DMS79 (cell line): ENCODE data around the gene MESD.
A peak's percentile ranks its signal among the peaks of the same experiment; 100 is the strongest.

Source experiments
- DNase-seq: peaks from one replicate; lab custom pipeline; 2025; lab: John Stamatoyannopoulos, UW

Gene MESD

GRCh38 chr15:80937718-80938117 lies 51.9 kb downstream of the MESD start:
- no peak for DNase-seq

- no peak for DNase-seq
Observed at GRCh38 chr15:80936288-80937078, 53.1 kb downstream of the MESD start.

GRCh38 chr15:80934761-80935221 lies 54.8 kb downstream of the MESD start:
- DNase-seq: no peak

- DNase-seq: no peak
Observed at GRCh38 chr15:80932989-80933388, 56.6 kb downstream of the MESD start.

- no peak for DNase-seq
Observed at GRCh38 chr15:80932513-80932815, 57.2 kb downstream of the MESD start.

GRCh38 chr15:80931721-80932512 lies 57.7 kb downstream of the MESD start:
- DNase-seq: no peak

- no peak for DNase-seq
Observed at GRCh38 chr15:80931191-80931590, 58.4 kb downstream of the MESD start.

- DNase-seq: no peak
Observed at GRCh38 chr15:80929689-80930088, 59.9 kb downstream of the MESD start.

GRCh38 chr15:80929225-80929624 lies 60.4 kb downstream of the MESD start:
- DNase-seq: no peak

GRCh38 chr15:80926126-80926525 lies 63.5 kb downstream of the MESD start:
- no peak for DNase-seq

GRCh38 chr15:80925597-80926059 lies 64.0 kb downstream of the MESD start:
- no peak for DNase-seq

GRCh38 chr15:80924278-80924677 lies 65.3 kb downstream of the MESD start:
- DNase-seq: no peak

- no peak for DNase-seq
Observed at GRCh38 chr15:80923668-80924067, 66.0 kb downstream of the MESD start.

GRCh38 chr15:80921736-80922410 lies 67.7 kb downstream of the MESD start:
- DNase-seq: no peak

GRCh38 chr15:80920271-80920699 lies 69.3 kb downstream of the MESD start:
- DNase-seq: no peak

GRCh38 chr15:80918196-80918783 lies 71.3 kb downstream of the MESD start:
- DNase-seq: no peak

- DNase-seq: no peak
Observed at GRCh38 chr15:80916056-80916455, 73.6 kb downstream of the MESD start.

- DNase-seq: no peak
Observed at GRCh38 chr15:80915472-80915871, 74.1 kb downstream of the MESD start.

GRCh38 chr15:80913541-80913940 lies 76.1 kb downstream of the MESD start:
- no peak for DNase-seq

GRCh38 chr15:80912673-80913072 lies 76.9 kb downstream of the MESD start:
- no peak for DNase-seq

GRCh38 chr15:80911821-80912220 lies 77.8 kb downstream of the MESD start:
- no peak for DNase-seq

GRCh38 chr15:80906159-80906766 lies 83.4 kb downstream of the MESD start:
- peak; percentile 54 for DNase-seq
